ENCODE results near the gene GATA6.
"Not testable (repeated sequence)": the region's sequence is repeated elsewhere in the genome, so short reads cannot be mapped to it uniquely, and the experiment has no call there.

Gene GATA6

DNA sequence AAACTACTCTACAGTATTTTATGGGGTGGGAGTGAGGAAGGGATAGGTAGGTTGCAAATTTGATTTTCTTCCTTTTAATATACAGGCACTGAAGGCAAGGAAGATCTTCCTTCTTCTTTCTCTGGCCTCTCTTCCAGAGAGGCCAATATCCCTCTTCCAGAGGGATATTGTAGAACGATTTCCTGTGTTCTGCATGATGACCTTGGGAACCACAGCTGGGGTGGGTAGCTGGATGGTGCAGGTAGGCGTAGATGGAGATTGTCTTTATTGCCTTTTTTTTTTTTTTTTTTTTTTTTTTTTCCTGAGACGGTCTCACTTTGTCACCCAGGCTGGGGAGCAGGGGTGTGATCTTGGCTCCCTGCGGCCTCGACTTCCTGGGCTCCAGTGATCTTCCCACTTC is 49.4 kb downstream of the GATA6 start:
- no peak overlapping the region for H3K23ac ChIP-seq (ENCODE audit: low read depth, low read length, poor library complexity)
- WGBS, 2 donors (ENCODE audit: extremely low coverage in 2 of 2, insufficient read length in 2 of 2, insufficient replicate concordance in 1 of 2), result no CpG with 5 or more reads among the region's 5 CpGs
- H4K8ac ChIP-seq (ENCODE audit: low read depth, low read length), result no peak overlapping the region
- peaks cover 0 to 2% of the 10 kb centered on the region in 2 donors for H3K4me1 ChIP-seq (ENCODE audit: control insufficient read depth in 2 of 2, insufficient read depth in 1 of 2, low read depth in 1 of 2, low read length in 2 of 2)
- no peak overlapping the region for H2BK12ac ChIP-seq (ENCODE audit: low read length)
- no peaks in the 10 kb centered on the region for H3K36me3 ChIP-seq (replicated peaks in 1 of 2; ENCODE audit: control insufficient read depth in 2 of 2, insufficient read depth in 2 of 2, low read length in 2 of 2)
- H2BK15ac ChIP-seq (ENCODE audit: low read length), result no peak overlapping the region
- no peaks in the 10 kb centered on the region for H3K79me1 ChIP-seq (ENCODE audit: low read depth, low read length)
- no peak for DNase-seq (ENCODE audit: low spot score)
- no peak overlapping the region for H3K14ac ChIP-seq (ENCODE audit: low read length)
- no peak overlapping the region for H2BK120ac ChIP-seq (ENCODE audit: low read depth, low read length)
- H3K18ac ChIP-seq (ENCODE audit: low read length), result no peak overlapping the region
- no peak overlapping the region for H2AFZ ChIP-seq (ENCODE audit: low read length)
- H4K91ac ChIP-seq (ENCODE audit: low read depth, low read length, poor library complexity), result no peak overlapping the region
- no peak overlapping the region for H2AK5ac ChIP-seq (ENCODE audit: low read depth, low read length)
- no peaks in the 10 kb centered on the region for H3K9me3 ChIP-seq (replicated peaks in 1 of 2; ENCODE audit: control insufficient read depth in 2 of 2, insufficient read depth in 1 of 2, low read depth in 1 of 2, low read length in 2 of 2)
- no peak overlapping the region for H3K9ac ChIP-seq (ENCODE audit: low read depth, low read length, poor library complexity)
- no peak overlapping the region for H3K4me2 ChIP-seq (ENCODE audit: insufficient read depth, low read length, poor library complexity, severe bottlenecking)
- H3K27me3 ChIP-seq (ENCODE audit: control insufficient read depth in 3 of 3, insufficient read depth in 3 of 3, low read depth in 1 of 3, low read length in 3 of 3), result no peaks in the 10 kb centered on the region
- H3K4ac ChIP-seq (ENCODE audit: low read length), result no peak overlapping the region
- H3K27ac ChIP-seq (replicated peaks; ENCODE audit: low read length), result no peak overlapping the region
- H3K4me3 ChIP-seq (ENCODE audit: low read length in 2 of 2), result no peak overlapping the region
- H2BK5ac ChIP-seq (ENCODE audit: low read length), result no peak overlapping the region

DNA sequence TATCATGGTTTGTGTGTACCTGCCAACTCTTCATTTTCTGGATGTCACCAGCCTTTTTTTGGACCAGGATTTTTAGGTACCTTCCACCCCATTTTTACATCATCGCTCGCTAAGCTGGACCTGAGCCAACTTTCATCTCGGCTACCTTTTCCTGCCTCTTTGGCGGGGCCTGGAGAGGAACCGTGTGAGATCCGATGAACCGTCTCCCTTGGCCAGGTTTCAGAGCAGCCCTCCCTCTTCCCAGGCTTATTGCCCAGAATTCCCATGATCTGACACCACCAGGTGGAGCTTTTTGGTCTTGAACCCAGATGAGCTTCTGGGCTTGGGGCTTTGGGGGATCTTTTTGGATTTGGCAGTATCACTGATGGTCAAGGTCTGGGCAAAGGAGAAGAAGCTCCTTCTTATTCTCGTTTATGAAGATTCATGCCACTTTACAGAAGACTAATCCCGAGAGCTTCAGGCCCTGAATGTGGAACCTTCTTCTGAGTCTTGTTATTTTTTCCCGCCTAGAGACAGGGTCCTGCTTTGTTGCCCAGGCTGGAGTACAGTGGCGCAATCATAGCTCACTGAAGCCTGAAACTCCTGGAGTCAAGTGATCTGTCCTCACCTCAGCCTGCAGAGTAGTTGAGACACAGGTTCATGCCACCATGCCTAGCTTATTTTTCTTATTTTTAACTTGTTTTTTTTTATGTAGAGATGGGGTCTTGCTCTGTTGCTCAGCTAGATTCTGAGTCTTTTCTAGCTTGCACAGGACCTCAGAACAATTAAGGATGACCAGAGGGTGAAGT is 50.4 kb downstream of the GATA6 start:
- peaks cover 0 to 2% of the 10 kb centered on the region in 2 donors for H3K4me1 ChIP-seq (ENCODE audit: control insufficient read depth in 2 of 2, insufficient read depth in 1 of 2, low read depth in 1 of 2, low read length in 2 of 2)
- no peak overlapping the region for H2BK5ac ChIP-seq (ENCODE audit: low read length)
- no peak overlapping the region for H3K27ac ChIP-seq (replicated peaks; ENCODE audit: low read length)
- no peak overlapping the region for H3K23ac ChIP-seq (ENCODE audit: low read depth, low read length, poor library complexity)
- H4K8ac ChIP-seq (ENCODE audit: low read depth, low read length), result no peak overlapping the region
- H3K18ac ChIP-seq (ENCODE audit: low read length), result no peak overlapping the region
- H2BK15ac ChIP-seq (ENCODE audit: low read length), result no peak overlapping the region
- DNase-seq (ENCODE audit: low spot score), result no peak
- H2AK5ac ChIP-seq (ENCODE audit: low read depth, low read length), result no peak overlapping the region
- no peak overlapping the region for H2BK12ac ChIP-seq (ENCODE audit: low read length)
- H2BK120ac ChIP-seq (ENCODE audit: low read depth, low read length), result no peak overlapping the region
- no peak overlapping the region for H3K4me3 ChIP-seq (ENCODE audit: low read length in 2 of 2)
- no CpG with 5 or more reads among the region's 11 CpGs for WGBS, 2 donors (ENCODE audit: extremely low coverage in 2 of 2, insufficient read length in 2 of 2, insufficient replicate concordance in 1 of 2)
- no peaks in the 10 kb centered on the region for H3K36me3 ChIP-seq (replicated peaks in 1 of 2; ENCODE audit: control insufficient read depth in 2 of 2, insufficient read depth in 2 of 2, low read length in 2 of 2)
- H3K4me2 ChIP-seq (ENCODE audit: insufficient read depth, low read length, poor library complexity, severe bottlenecking), result no peak overlapping the region
- no peak overlapping the region for H4K91ac ChIP-seq (ENCODE audit: low read depth, low read length, poor library complexity)
- H3K14ac ChIP-seq (ENCODE audit: low read length), result no peak overlapping the region
- H3K4ac ChIP-seq (ENCODE audit: low read length), result no peak overlapping the region
- H3K27me3 ChIP-seq (ENCODE audit: control insufficient read depth in 3 of 3, insufficient read depth in 3 of 3, low read depth in 1 of 3, low read length in 3 of 3), result no peaks in the 10 kb centered on the region
- H3K79me1 ChIP-seq (ENCODE audit: low read depth, low read length), result no peaks in the 10 kb centered on the region
- H3K9ac ChIP-seq (ENCODE audit: low read depth, low read length, poor library complexity), result no peak overlapping the region
- H3K9me3 ChIP-seq (replicated peaks in 1 of 2; ENCODE audit: control insufficient read depth in 2 of 2, insufficient read depth in 1 of 2, low read depth in 1 of 2, low read length in 2 of 2), result no peaks in the 10 kb centered on the region
- no peak overlapping the region for H2AFZ ChIP-seq (ENCODE audit: low read length)

DNA sequence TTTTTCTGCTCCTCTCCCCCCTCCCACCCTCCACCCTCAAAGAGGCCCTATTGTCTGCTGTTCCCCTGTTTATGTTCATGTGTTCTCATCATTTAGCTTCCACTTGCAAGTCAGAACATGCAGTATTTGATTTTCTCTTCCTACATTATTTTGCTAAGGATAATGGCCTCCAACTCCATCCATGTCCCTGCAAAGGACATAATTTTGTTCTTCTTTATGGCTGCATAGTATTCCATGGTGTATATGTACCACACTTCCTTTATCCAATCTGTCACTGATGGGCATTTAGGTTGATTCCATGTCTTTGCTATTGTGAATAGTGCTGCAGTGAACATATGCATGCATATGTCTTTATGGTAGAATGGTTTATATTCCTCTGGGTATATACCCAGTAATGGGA is 51.2 kb downstream of the GATA6 start:
- not testable (repeated sequence) for DNase-seq (ENCODE audit: low spot score); H3K9ac ChIP-seq (ENCODE audit: low read depth, low read length, poor library complexity); H3K79me1 ChIP-seq (ENCODE audit: low read depth, low read length); H3K4me3 ChIP-seq (ENCODE audit: low read length in 2 of 2); H3K9me3 ChIP-seq (replicated peaks in 1 of 2; ENCODE audit: control insufficient read depth in 2 of 2, insufficient read depth in 1 of 2, low read depth in 1 of 2, low read length in 2 of 2); H3K23ac ChIP-seq (ENCODE audit: low read depth, low read length, poor library complexity); H2BK15ac ChIP-seq (ENCODE audit: low read length); H3K4me1 ChIP-seq (ENCODE audit: control insufficient read depth in 2 of 2, insufficient read depth in 1 of 2, low read depth in 1 of 2, low read length in 2 of 2); H3K4me2 ChIP-seq (ENCODE audit: insufficient read depth, low read length, poor library complexity, severe bottlenecking); H2BK12ac ChIP-seq (ENCODE audit: low read length); H3K18ac ChIP-seq (ENCODE audit: low read length); H4K91ac ChIP-seq (ENCODE audit: low read depth, low read length, poor library complexity); H4K8ac ChIP-seq (ENCODE audit: low read depth, low read length); H3K4ac ChIP-seq (ENCODE audit: low read length); H2AK5ac ChIP-seq (ENCODE audit: low read depth, low read length); H3K27me3 ChIP-seq (ENCODE audit: control insufficient read depth in 3 of 3, insufficient read depth in 3 of 3, low read depth in 1 of 3, low read length in 3 of 3); H2BK5ac ChIP-seq (ENCODE audit: low read length); H3K27ac ChIP-seq (replicated peaks; ENCODE audit: low read length); H3K14ac ChIP-seq (ENCODE audit: low read length); H2AFZ ChIP-seq (ENCODE audit: low read length); H2BK120ac ChIP-seq (ENCODE audit: low read depth, low read length); H3K36me3 ChIP-seq (replicated peaks in 1 of 2; ENCODE audit: control insufficient read depth in 2 of 2, insufficient read depth in 2 of 2, low read length in 2 of 2)

DNA sequence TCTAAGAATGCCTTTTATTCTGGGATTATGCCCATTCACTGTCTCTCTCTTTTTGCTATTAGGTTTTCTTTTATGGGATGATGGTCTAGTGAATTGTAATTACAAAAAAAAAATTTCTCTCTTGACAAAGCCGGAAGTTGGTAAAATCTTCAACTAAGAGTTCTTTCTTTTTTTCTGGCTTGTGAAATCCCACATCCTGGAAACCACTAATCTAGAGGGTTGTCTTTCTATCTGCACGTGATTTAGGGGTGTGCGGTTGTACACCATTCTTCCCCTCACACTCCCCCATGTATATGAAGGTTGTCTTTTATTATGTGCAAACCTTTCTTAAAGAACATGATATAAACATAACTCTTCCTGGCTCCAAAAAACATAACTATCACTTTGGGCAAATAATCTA is 52.0 kb downstream of the GATA6 start:
- no peak overlapping the region for H4K8ac ChIP-seq (ENCODE audit: low read depth, low read length)

More for the DNA sequence above, 52.0 kb downstream of the GATA6 start:
- H2AFZ ChIP-seq (ENCODE audit: low read length), result no peak overlapping the region
- no CpG with 5 or more reads among the region's 3 CpGs for WGBS, 2 donors (ENCODE audit: extremely low coverage in 2 of 2, insufficient read length in 2 of 2, insufficient replicate concordance in 1 of 2)
- no peak overlapping the region for H3K9ac ChIP-seq (ENCODE audit: low read depth, low read length, poor library complexity)
- H3K79me1 ChIP-seq (ENCODE audit: low read depth, low read length), result no peaks in the 10 kb centered on the region
- DNase-seq (ENCODE audit: low spot score), result no peak
- H2BK15ac ChIP-seq (ENCODE audit: low read length), result no peak overlapping the region
- H3K36me3 ChIP-seq (replicated peaks in 1 of 2; ENCODE audit: control insufficient read depth in 2 of 2, insufficient read depth in 2 of 2, low read length in 2 of 2), result no peaks in the 10 kb centered on the region
- no peak overlapping the region for H3K18ac ChIP-seq (ENCODE audit: low read length)
- no peak overlapping the region for H3K27ac ChIP-seq (replicated peaks; ENCODE audit: low read length)
- no peak overlapping the region for H3K4me3 ChIP-seq (ENCODE audit: low read length in 2 of 2)
- H3K14ac ChIP-seq (ENCODE audit: low read length), result no peak overlapping the region
- peaks cover 0 to 2% of the 10 kb centered on the region in 2 donors for H3K4me1 ChIP-seq (ENCODE audit: control insufficient read depth in 2 of 2, insufficient read depth in 1 of 2, low read depth in 1 of 2, low read length in 2 of 2)
- H2AK5ac ChIP-seq (ENCODE audit: low read depth, low read length), result no peak overlapping the region
- H3K23ac ChIP-seq (ENCODE audit: low read depth, low read length, poor library complexity), result no peak overlapping the region
- H3K4me2 ChIP-seq (ENCODE audit: insufficient read depth, low read length, poor library complexity, severe bottlenecking), result no peak overlapping the region
- H2BK12ac ChIP-seq (ENCODE audit: low read length), result no peak overlapping the region
- no peaks in the 10 kb centered on the region for H3K9me3 ChIP-seq (replicated peaks in 1 of 2; ENCODE audit: control insufficient read depth in 2 of 2, insufficient read depth in 1 of 2, low read depth in 1 of 2, low read length in 2 of 2)
- no peaks in the 10 kb centered on the region for H3K27me3 ChIP-seq (ENCODE audit: control insufficient read depth in 3 of 3, insufficient read depth in 3 of 3, low read depth in 1 of 3, low read length in 3 of 3)
- no peak overlapping the region for H4K91ac ChIP-seq (ENCODE audit: low read depth, low read length, poor library complexity)
- H2BK5ac ChIP-seq (ENCODE audit: low read length), result no peak overlapping the region
- no peak overlapping the region for H2BK120ac ChIP-seq (ENCODE audit: low read depth, low read length)
- H3K4ac ChIP-seq (ENCODE audit: low read length), result no peak overlapping the region
